ENCODE results near the gene BLM.

DNA sequence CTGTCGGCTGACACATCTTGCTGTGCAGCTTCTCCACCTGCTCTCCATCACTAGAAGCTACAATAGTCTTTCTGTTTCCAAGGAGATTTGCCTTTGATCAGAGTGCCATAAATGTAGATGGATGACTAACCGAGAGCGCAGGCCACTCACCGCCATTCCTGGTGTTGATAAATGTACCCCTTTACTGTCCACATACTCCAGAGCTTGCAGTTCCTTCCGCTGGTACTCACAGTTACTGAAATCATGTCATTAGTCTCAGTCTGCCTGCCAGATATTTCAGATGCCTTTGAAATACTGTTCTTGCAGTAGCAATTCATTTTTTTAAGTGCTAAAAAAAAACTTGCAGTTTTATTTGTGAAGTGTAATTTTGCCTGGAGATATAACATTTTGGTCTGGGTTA, 72.3 kb downstream of the BLM start:
- TF ChIP-seq CTCF (IDR thresholded peaks at IDR 0.05): no peak
- TF ChIP-seq ZFX (IDR thresholded peaks at IDR 0.05; ENCODE audit: borderline replicate concordance): no peak

Measured in 22Rv1 (cell line).